Posterior vena cava (tissue), 2 donors: ENCODE data around the gene LDLR. TPM values are rescaled to one million over a fixed set of nuclear protein-coding genes. Genes with fewer than 3 reads are reported as not detected.
"Not testable (repeated sequence)": the region's sequence is repeated elsewhere in the genome, so short reads cannot be mapped to it uniquely, and the experiment has no call there.

ENCODE experiments used
- DNase-seq: peaks from one replicate; pipeline ENCODE4 v3.0.0-alpha.2; 2020; ENCODE audit warnings: low spot score
- intact Hi-C, 2 donors: fragments of 100-400 bp; cut with DNase I; formaldehyde crosslinking; loops; one replicate each; pipeline versions ENCODE4 v1.14.1 to v1.14.2; 2022 to 2023
- total RNA-seq, 2 donors: library from RNA; stranded (reverse); fragmentation: NEBNext Ultra II Directional; extraction: Animal tissue kit (Norgen Biotek cat#: 25700); gene quantifications; one replicate each; pipeline ENCODE4 v1.2.1, GENCODE V29; 2021
- donor health status: DM: yes; HTN: yes; CAD: no.
- donor health status: DM: yes; HTN: yes; CAD: no.

Gene LDLR
- total RNA-seq, 2 donors from 2014 or later = 51.0 to 66.4 TPM

- intact Hi-C loops = no loop called here
- DNase-seq = no peak
Observed at GRCh38 chr19:11067356-11068113, 21.7 kb upstream of the LDLR start.

GRCh38 chr19:11069561-11069960 is 19.7 kb upstream of the LDLR start:
- intact Hi-C loops = no loop called here
- DNase-seq = no peak

GRCh38 chr19:11070123-11070522 is 19.1 kb upstream of the LDLR start:
- intact Hi-C loops = no loop called here
- DNase-seq = no peak

- DNase-seq = no peak
- intact Hi-C loops = no loop called here
Observed at GRCh38 chr19:11073568-11073967, 15.7 kb upstream of the LDLR start.

GRCh38 chr19:11076792-11077191 is 12.5 kb upstream of the LDLR start:
- intact Hi-C loops, DNase-seq: not testable (repeated sequence)

- intact Hi-C loops = no loop called here
- DNase-seq = no peak
Observed at GRCh38 chr19:11078893-11079292, 10.4 kb upstream of the LDLR start.

GRCh38 chr19:11079999-11080398 is 9.3 kb upstream of the LDLR start:
- DNase-seq = no peak
- intact Hi-C loops = no loop called here

GRCh38 chr19:11087870-11088505 is 1.3 kb upstream of the LDLR start:
- DNase-seq = no peak
- intact Hi-C loops = loop anchor here in 1 of 2 donors (5.0 kb wide), 1 partner anchor 51 kb away; no protein-coding TSS in a partner anchor

- peak; percentile 71 for DNase-seq
- intact Hi-C loops = loop anchor here in 1 of 2 donors (5.0 kb wide), 1 partner anchor 51 kb away; no protein-coding TSS in a partner anchor
Observed at GRCh38 chr19:11088506-11089253, 583 bp upstream of the LDLR start.

- intact Hi-C loops, DNase-seq: not testable (repeated sequence)
Observed at GRCh38 chr19:11090014-11090263, 676 bp downstream of the LDLR start.

GRCh38 chr19:11090264-11090996 is 1.2 kb downstream of the LDLR start:
- DNase-seq = peak; percentile 99
- intact Hi-C loops = no loop called here

GRCh38 chr19:11090997-11091702 is 1.9 kb downstream of the LDLR start:
- intact Hi-C loops = no loop called here
- peak; percentile 76 for DNase-seq

GRCh38 chr19:11091703-11092153 is 2.5 kb downstream of the LDLR start:
- peak; percentile 87 for DNase-seq
- intact Hi-C loops = no loop called here

- intact Hi-C loops = no loop called here
- DNase-seq = no peak
Observed at GRCh38 chr19:11092181-11092538, 2.9 kb downstream of the LDLR start.

GRCh38 chr19:11093689-11094238 is 4.5 kb downstream of the LDLR start:
- intact Hi-C loops = no loop called here
- no peak for DNase-seq

- DNase-seq = no peak
- intact Hi-C loops = no loop called here
Observed at GRCh38 chr19:11094520-11094894, 5.2 kb downstream of the LDLR start.

GRCh38 chr19:11096210-11096841 is 7.1 kb downstream of the LDLR start:
- no peak for DNase-seq
- intact Hi-C loops = no loop called here

- intact Hi-C loops, DNase-seq: not testable (repeated sequence)
Observed at GRCh38 chr19:11097367-11097766, 8.1 kb downstream of the LDLR start.
